ENCODE data around the gene MAP2K5. TPM values are rescaled to one million over a fixed set of nuclear protein-coding genes. Genes with fewer than 3 reads are reported as not detected.

MAP2K5 gene
- total RNA-seq, 1 donor from 2014 or later, result 26.1 TPM

GRCh38 chr15:67715170-67715569 is 172.7 kb downstream of the MAP2K5 start:
- no peaks in the 10 kb centered on the region for H3K27me3 Mint-ChIP-seq (ENCODE audit: unreplicated experiment)
- no peak for TF ChIP-seq CTCF (IDR thresholded peaks at IDR 0.05)
- H3K4me3 Mint-ChIP-seq (ENCODE audit: unreplicated experiment), result no peak overlapping the region
- H3K36me3 Mint-ChIP-seq (ENCODE audit: unreplicated experiment), result peaks cover 16% of the 10 kb centered on the region
- no peak for DNase-seq (ENCODE audit: extremely low spot score, unreplicated experiment)
- H3K9me3 Mint-ChIP-seq (ENCODE audit: unreplicated experiment), result no peaks in the 10 kb centered on the region
- H3K4me1 Mint-ChIP-seq (ENCODE audit: unreplicated experiment), result peaks cover 8% of the 10 kb centered on the region
- H3K27ac Mint-ChIP-seq (ENCODE audit: unreplicated experiment), result no peak overlapping the region

DNA sequence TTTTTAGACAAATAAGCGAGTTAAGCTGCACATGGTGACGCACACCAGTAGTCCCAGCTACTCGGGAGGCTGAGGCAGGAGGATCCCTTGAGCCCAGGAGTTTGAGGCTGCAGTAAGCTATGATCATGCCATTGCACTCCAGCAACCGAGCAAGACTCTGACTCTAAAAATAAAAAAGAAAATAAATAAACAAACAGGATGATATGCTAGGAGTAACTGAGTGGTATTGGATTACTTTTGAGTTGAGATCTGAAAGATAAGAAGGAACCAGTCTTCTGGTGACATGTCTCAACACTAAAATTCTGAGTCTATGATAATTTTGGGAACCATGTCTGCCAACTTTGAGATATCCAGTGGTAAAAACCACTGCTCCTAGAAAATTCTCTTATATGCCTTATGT is 173.7 kb downstream of the MAP2K5 start:
- Mint-ChIP-seq H3K27me3 (ENCODE audit: unreplicated experiment) (no peaks in the 10 kb centered on the region), H3K4me1 (ENCODE audit: unreplicated experiment) (peaks cover 8% of the 10 kb centered on the region), H3K4me3 (ENCODE audit: unreplicated experiment) (no peak overlapping the region), H3K27ac (ENCODE audit: unreplicated experiment) (no peak overlapping the region), H3K9me3 (ENCODE audit: unreplicated experiment) (no peaks in the 10 kb centered on the region), H3K36me3 (ENCODE audit: unreplicated experiment) (peaks cover 10% of the 10 kb centered on the region)
- DNase-seq (ENCODE audit: extremely low spot score, unreplicated experiment), result no peak
- no peak for TF ChIP-seq CTCF (IDR thresholded peaks at IDR 0.05)

DNA sequence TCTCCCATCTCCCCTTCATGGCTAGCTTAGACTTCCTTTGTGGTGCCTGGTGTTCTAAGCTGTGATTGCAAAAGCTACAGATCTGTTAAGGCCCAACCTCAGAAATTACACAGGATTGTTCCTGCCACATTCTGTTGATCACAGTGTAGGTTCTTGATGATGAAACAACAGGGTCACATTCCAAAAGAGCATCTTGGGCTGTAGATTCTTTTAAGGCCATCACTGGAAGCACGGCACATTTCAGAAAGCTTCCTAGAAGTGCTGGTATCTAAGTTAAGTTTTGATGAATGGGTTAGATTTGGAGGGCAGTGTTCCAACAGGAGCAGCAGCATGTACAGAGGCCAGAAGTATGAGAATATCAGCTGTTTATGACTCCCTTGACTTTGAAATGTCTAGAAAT is 175.3 kb downstream of the MAP2K5 start:
- TF ChIP-seq CTCF (IDR thresholded peaks at IDR 0.05), result no peak
- no peak overlapping the region for H3K27ac Mint-ChIP-seq (ENCODE audit: unreplicated experiment)
- no peak overlapping the region for H3K4me3 Mint-ChIP-seq (ENCODE audit: unreplicated experiment)
- H3K4me1 Mint-ChIP-seq (ENCODE audit: unreplicated experiment), result peaks cover 8% of the 10 kb centered on the region
- DNase-seq (ENCODE audit: extremely low spot score, unreplicated experiment), result no peak
- H3K36me3 Mint-ChIP-seq (ENCODE audit: unreplicated experiment), result peaks cover 4% of the 10 kb centered on the region
- no peaks in the 10 kb centered on the region for H3K9me3 Mint-ChIP-seq (ENCODE audit: unreplicated experiment)
- no peaks in the 10 kb centered on the region for H3K27me3 Mint-ChIP-seq (ENCODE audit: unreplicated experiment)

DNA sequence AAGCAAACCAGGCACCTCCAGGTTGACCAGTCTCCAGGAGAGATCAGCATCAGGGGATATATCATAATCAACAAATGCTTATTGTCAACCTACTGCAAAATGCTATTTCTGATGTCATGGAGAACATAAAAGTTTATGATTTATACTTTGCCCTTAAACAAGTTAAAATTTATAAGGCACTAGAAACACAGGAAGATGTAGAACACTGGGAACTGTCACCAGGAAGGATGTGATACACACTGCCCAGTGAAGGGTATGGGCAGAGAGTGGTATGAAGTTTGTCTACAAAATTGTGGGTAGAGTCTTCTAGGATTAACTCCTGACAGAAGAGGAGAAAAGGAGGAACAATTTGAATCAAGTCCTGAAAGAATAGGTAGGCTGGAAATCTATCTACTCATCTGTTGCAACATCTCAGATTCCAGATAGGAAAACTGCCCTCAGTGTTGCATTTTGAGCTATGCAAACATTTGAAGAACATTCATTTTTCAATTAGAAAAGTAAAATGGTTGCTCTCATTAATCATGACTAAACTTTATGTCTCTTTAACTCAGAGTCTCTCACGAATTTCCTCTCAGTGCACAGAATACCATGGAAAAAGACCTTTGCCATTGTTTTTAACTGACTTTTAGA is 176.9 kb downstream of the MAP2K5 start:
- Mint-ChIP-seq H3K9me3 (ENCODE audit: unreplicated experiment) (no peaks in the 10 kb centered on the region), H3K27ac (ENCODE audit: unreplicated experiment) (no peak overlapping the region)
- no peak for TF ChIP-seq CTCF (IDR thresholded peaks at IDR 0.05)

DNA sequence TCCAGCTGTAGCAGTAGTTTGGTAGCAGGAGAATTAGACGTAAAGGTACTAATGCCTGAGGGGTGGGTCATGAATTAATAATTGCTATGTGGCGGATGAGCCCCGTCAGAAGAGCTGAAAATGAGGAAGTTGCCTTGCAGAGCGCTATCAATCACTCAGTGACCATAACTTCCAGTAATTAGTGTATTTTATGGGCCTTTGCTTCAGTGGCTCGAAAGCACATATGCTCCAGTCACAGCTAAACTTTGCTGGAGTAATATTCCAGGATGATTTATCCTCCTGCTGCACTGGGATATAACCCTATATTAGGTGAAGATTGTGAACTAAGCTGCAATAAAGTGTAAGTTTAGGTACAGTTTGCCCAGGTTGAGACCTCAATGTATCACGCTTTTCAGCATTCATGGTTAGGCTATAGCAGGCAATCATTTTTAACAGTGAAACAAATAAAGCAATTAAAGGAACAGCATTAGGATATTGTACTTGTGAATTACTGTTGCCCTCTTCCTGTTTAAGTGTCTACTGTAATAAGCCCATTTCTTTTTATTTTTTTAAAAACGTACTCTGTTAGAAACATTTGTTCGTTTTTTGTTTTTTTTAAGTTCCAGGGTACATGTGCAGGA is 178.2 kb downstream of the MAP2K5 start:
- no peaks in the 10 kb centered on the region for H3K27me3 Mint-ChIP-seq (ENCODE audit: unreplicated experiment)
- no peaks in the 10 kb centered on the region for H3K4me1 Mint-ChIP-seq (ENCODE audit: unreplicated experiment)
- H3K27ac Mint-ChIP-seq (ENCODE audit: unreplicated experiment), result no peak overlapping the region
- TF ChIP-seq CTCF (IDR thresholded peaks at IDR 0.05), result no peak
- H3K4me3 Mint-ChIP-seq (ENCODE audit: unreplicated experiment), result no peak overlapping the region
- no peaks in the 10 kb centered on the region for H3K9me3 Mint-ChIP-seq (ENCODE audit: unreplicated experiment)
- no peak for DNase-seq (ENCODE audit: extremely low spot score, unreplicated experiment)
- H3K36me3 Mint-ChIP-seq (ENCODE audit: unreplicated experiment), result peaks cover 8% of the 10 kb centered on the region

More for the DNA sequence above, 176.9 kb downstream of the MAP2K5 start:
- peaks cover 4% of the 10 kb centered on the region for H3K36me3 Mint-ChIP-seq (ENCODE audit: unreplicated experiment)
- peaks cover 5% of the 10 kb centered on the region for H3K4me1 Mint-ChIP-seq (ENCODE audit: unreplicated experiment)
- no peaks in the 10 kb centered on the region for H3K27me3 Mint-ChIP-seq (ENCODE audit: unreplicated experiment)
- no peak overlapping the region for H3K4me3 Mint-ChIP-seq (ENCODE audit: unreplicated experiment)
- DNase-seq (ENCODE audit: extremely low spot score, unreplicated experiment), result no peak

All from osteocyte (in vitro differentiated cells).